ENCODE measurements around the gene CDC37. TPM values are rescaled to one million over a fixed set of nuclear protein-coding genes. Genes with fewer than 3 reads are reported as not detected.
A peak's percentile ranks its signal among the peaks of the same experiment; 100 is the strongest.

CDC37 gene
- total RNA-seq, 1 experiment from 2014 or later: 204 TPM

- TF ChIP-seq NFE2L1 (CRISPR knock-in tag; IDR thresholded peaks at IDR 0.05) (0 out of 2 replicates have a peak, but pooled peaks have one; percentile 65), ZNF512 (CRISPR knock-in tag; IDR thresholded peaks at IDR 0.05; ENCODE audit: borderline replicate concordance) (no peak), NR3C1 (CRISPR knock-in tag; conservative IDR thresholded peaks at IDR 0.05; ENCODE audit: low read depth) (no peak), ELF4 (CRISPR knock-in tag; IDR thresholded peaks at IDR 0.05; ENCODE audit: low read depth) (no peak), JAZF1 (CRISPR knock-in tag; IDR thresholded peaks at IDR 0.05) (no peak), MYBL2 (CRISPR knock-in tag; IDR thresholded peaks at IDR 0.05) (no peak), TCF7 (CRISPR knock-in tag; IDR thresholded peaks at IDR 0.05; ENCODE audit: low read depth) (no peak), ETV6 (CRISPR knock-in tag; IDR thresholded peaks at IDR 0.05) (peak; percentile 66; the same call in 1 of the 2 replicates), OVOL2 (CRISPR knock-in tag; IDR thresholded peaks at IDR 0.05; ENCODE audit: borderline replicate concordance) (no peak), ATF2 (CRISPR knock-in tag; IDR thresholded peaks at IDR 0.05; ENCODE audit: borderline replicate concordance, low read depth) (no peak), AR (CRISPR knock-in tag; IDR thresholded peaks at IDR 0.05) (no peak), KAT7 (CRISPR knock-in tag; IDR thresholded peaks at IDR 0.05; ENCODE audit: borderline replicate concordance) (no peak), FOXJ3 (CRISPR knock-in tag; IDR thresholded peaks at IDR 0.05; ENCODE audit: borderline replicate concordance) (no peak), ZNF317 (CRISPR knock-in tag; IDR thresholded peaks at IDR 0.05; ENCODE audit: borderline replicate concordance, low read depth) (no peak), ZNF396 (CRISPR knock-in tag; IDR thresholded peaks at IDR 0.05; ENCODE audit: borderline replicate concordance) (no peak), ATF1 (CRISPR knock-in tag; IDR thresholded peaks at IDR 0.05) (no peak), HMGA2 (CRISPR knock-in tag; IDR thresholded peaks at IDR 0.05) (no peak)
- TF ChIP-seq, protein P1, sequence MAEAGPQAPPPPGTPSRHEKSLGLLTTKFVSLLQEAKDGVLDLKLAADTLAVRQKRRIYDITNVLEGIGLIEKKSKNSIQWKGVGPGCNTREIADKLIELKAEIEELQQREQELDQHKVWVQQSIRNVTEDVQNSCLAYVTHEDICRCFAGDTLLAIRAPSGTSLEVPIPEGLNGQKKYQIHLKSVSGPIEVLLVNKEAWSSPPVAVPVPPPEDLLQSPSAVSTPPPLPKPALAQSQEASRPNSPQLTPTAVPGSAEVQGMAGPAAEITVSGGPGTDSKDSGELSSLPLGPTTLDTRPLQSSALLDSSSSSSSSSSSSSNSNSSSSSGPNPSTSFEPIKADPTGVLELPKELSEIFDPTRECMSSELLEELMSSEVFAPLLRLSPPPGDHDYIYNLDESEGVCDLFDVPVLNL (CRISPR knock-in tag; IDR thresholded peaks at IDR 0.05; ENCODE audit: borderline replicate concordance, low read depth): no peak
- TF ChIP-seq, protein P2, sequence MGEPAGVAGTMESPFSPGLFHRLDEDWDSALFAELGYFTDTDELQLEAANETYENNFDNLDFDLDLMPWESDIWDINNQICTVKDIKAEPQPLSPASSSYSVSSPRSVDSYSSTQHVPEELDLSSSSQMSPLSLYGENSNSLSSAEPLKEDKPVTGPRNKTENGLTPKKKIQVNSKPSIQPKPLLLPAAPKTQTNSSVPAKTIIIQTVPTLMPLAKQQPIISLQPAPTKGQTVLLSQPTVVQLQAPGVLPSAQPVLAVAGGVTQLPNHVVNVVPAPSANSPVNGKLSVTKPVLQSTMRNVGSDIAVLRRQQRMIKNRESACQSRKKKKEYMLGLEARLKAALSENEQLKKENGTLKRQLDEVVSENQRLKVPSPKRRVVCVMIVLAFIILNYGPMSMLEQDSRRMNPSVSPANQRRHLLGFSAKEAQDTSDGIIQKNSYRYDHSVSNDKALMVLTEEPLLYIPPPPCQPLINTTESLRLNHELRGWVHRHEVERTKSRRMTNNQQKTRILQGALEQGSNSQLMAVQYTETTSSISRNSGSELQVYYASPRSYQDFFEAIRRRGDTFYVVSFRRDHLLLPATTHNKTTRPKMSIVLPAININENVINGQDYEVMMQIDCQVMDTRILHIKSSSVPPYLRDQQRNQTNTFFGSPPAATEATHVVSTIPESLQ (CRISPR knock-in tag; IDR thresholded peaks at IDR 0.05): no peak
- TF ChIP-seq, protein P3, sequence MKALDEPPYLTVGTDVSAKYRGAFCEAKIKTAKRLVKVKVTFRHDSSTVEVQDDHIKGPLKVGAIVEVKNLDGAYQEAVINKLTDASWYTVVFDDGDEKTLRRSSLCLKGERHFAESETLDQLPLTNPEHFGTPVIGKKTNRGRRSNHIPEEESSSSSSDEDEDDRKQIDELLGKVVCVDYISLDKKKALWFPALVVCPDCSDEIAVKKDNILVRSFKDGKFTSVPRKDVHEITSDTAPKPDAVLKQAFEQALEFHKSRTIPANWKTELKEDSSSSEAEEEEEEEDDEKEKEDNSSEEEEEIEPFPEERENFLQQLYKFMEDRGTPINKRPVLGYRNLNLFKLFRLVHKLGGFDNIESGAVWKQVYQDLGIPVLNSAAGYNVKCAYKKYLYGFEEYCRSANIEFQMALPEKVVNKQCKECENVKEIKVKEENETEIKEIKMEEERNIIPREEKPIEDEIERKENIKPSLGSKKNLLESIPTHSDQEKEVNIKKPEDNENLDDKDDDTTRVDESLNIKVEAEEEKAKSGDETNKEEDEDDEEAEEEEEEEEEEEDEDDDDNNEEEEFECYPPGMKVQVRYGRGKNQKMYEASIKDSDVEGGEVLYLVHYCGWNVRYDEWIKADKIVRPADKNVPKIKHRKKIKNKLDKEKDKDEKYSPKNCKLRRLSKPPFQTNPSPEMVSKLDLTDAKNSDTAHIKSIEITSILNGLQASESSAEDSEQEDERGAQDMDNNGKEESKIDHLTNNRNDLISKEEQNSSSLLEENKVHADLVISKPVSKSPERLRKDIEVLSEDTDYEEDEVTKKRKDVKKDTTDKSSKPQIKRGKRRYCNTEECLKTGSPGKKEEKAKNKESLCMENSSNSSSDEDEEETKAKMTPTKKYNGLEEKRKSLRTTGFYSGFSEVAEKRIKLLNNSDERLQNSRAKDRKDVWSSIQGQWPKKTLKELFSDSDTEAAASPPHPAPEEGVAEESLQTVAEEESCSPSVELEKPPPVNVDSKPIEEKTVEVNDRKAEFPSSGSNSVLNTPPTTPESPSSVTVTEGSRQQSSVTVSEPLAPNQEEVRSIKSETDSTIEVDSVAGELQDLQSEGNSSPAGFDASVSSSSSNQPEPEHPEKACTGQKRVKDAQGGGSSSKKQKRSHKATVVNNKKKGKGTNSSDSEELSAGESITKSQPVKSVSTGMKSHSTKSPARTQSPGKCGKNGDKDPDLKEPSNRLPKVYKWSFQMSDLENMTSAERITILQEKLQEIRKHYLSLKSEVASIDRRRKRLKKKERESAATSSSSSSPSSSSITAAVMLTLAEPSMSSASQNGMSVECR (CRISPR knock-in tag; IDR thresholded peaks at IDR 0.05; ENCODE audit: borderline replicate concordance): peak; percentile 75; the same call in 1 of the 2 replicates
- TF ChIP-seq, protein P4, sequence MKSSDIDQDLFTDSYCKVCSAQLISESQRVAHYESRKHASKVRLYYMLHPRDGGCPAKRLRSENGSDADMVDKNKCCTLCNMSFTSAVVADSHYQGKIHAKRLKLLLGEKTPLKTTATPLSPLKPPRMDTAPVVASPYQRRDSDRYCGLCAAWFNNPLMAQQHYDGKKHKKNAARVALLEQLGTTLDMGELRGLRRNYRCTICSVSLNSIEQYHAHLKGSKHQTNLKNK (CRISPR knock-in tag; IDR thresholded peaks at IDR 0.05): no peak
- TF ChIP-seq, protein P5, sequence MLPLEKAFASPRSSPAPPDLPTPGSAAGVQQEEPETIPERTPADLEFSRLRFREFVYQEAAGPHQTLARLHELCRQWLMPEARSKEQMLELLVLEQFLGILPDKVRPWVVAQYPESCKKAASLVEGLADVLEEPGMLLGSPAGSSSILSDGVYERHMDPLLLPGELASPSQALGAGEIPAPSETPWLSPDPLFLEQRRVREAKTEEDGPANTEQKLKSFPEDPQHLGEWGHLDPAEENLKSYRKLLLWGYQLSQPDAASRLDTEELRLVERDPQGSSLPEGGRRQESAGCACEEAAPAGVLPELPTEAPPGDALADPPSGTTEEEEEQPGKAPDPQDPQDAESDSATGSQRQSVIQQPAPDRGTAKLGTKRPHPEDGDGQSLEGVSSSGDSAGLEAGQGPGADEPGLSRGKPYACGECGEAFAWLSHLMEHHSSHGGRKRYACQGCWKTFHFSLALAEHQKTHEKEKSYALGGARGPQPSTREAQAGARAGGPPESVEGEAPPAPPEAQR (CRISPR knock-in tag; IDR thresholded peaks at IDR 0.05): no peak
Measured at GRCh38 chr19:10419646-10420443, 16.5 kb upstream of the CDC37 start (continued).
